B cell (primary cell): ENCODE measurements around the gene ITCH.

Source experiments
- EZH2 ChIP-seq: IDR thresholded peaks from 2 replicates; pipeline ENCODE4 v1.6.1; 2012; ENCODE audit warnings: borderline replicate concordance, low read depth, mild to moderate bottlenecking, moderate library complexity, low read length; ENCODE audit not compliant: insufficient read depth, poor library complexity, severe bottlenecking
- TF ChIP-seq, protein P1 (sequence below): fragments of 200-600 bp; IDR thresholded peaks from one replicate; pipeline ENCODE4 v1.8.0; 2022; ENCODE audit warnings: antibody characterized with exemption, mild to moderate bottlenecking

DNA sequence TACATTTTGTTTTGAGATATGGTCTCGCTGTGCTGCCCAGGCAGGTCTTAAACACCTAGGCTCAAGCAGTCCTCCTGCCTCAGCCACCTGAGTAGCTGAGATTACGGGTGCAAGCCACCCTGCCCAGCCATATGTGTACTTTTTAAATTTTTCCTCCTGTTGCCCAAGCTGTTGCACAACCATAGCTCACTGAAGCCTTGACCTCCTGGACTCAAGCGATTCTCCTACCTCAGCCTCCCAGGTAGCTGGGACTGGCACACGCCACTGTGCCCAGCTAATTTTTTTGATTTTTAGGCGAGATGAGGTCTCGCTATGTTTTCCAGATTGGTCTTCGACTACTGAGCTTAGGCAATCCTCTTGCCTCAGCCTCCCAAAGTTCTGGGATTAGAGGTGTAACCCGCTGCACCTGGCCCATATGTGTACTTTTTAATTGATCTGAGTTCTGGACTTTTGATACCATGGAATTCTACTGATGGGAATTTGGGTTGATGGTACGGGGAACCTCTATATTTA, 44.9 kb downstream of the ITCH start:
- TF ChIP-seq, protein P1, sequence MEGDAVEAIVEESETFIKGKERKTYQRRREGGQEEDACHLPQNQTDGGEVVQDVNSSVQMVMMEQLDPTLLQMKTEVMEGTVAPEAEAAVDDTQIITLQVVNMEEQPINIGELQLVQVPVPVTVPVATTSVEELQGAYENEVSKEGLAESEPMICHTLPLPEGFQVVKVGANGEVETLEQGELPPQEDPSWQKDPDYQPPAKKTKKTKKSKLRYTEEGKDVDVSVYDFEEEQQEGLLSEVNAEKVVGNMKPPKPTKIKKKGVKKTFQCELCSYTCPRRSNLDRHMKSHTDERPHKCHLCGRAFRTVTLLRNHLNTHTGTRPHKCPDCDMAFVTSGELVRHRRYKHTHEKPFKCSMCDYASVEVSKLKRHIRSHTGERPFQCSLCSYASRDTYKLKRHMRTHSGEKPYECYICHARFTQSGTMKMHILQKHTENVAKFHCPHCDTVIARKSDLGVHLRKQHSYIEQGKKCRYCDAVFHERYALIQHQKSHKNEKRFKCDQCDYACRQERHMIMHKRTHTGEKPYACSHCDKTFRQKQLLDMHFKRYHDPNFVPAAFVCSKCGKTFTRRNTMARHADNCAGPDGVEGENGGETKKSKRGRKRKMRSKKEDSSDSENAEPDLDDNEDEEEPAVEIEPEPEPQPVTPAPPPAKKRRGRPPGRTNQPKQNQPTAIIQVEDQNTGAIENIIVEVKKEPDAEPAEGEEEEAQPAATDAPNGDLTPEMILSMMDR: no peak
- TF ChIP-seq EZH2: no peak
